Measurements from ENCODE around the gene OPN3. TPM values are rescaled to one million over a fixed set of nuclear protein-coding genes. Genes with fewer than 3 reads are reported as not detected.
A peak's percentile ranks its signal among the peaks of the same experiment; 100 is the strongest.
"Not testable (repeated sequence)": the region's sequence is repeated elsewhere in the genome, so short reads cannot be mapped to it uniquely, and the experiment has no call there.

OPN3 gene
- 9.2 TPM for polyA plus RNA-seq (2013, experiment 1 of 2; ENCODE audit: insufficient read length)
- 12.9 TPM for polyA plus RNA-seq (2013, experiment 2 of 2; ENCODE audit: insufficient read length)

GRCh38 chr1:241640149-241640866 is at the start of gene OPN3, which contains the start of gene CHML:
Gene OPN3 (minus strand): TSS chr1:241640369. CDS start chr1:241640254, 115 bp downstream.
Gene CHML (minus strand): TSS chr1:241640369. CDS start chr1:241635766, 4,603 bp downstream.
- DNase-seq = peak; percentile 91

DNA sequence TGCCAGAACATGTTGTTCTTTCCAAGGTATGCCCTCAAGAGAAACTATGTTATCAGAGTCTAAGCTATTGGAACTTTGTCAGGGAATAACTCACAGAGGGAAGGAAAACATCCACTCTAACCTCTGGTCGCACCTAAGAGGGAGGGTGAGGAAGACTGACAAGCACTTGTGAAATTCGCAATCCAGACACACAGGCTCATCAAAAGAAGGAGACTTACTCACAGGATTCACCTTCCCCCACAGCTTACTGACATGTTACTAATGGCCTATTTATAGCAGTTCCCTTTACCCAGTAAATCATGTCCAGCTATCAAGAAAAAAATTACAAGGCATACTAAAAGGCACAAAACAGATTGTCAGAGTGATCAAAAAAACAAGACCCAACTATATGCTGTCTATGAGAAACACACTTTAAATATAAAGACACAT is 48.8 kb upstream of the OPN3 start:
- DNase-seq = peak; percentile 14

GRCh38 chr1:241684108-241684507 is 43.9 kb upstream of the OPN3 start:
- no peak for DNase-seq

- no peak for DNase-seq
Observed at GRCh38 chr1:241682921-241683320, 42.8 kb upstream of the OPN3 start.

- not testable (repeated sequence) for DNase-seq
Observed at GRCh38 chr1:241681861-241682448, 41.8 kb upstream of the OPN3 start.

DNA sequence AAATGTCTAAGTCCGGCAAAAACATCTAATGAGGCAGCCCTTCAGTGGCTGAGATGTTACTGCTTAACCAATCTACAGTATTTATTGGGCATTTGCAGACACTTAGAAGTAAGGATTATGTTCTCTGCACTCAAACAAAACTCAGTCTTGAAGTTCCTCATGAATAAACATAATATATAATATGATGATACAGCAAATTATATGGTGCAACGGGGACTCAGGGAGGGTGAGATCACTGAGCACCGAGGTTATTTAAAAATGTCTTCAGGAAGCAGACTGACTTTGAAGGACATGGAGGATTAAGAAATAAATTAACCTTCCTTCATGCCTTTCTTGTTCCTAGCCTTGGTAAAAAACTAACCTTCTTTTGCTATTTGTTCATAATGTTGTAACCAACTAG is 39.8 kb upstream of the OPN3 start:
- DNase-seq = no peak

- no peak for DNase-seq
Observed at GRCh38 chr1:241679404-241679803, 39.2 kb upstream of the OPN3 start.

DNA sequence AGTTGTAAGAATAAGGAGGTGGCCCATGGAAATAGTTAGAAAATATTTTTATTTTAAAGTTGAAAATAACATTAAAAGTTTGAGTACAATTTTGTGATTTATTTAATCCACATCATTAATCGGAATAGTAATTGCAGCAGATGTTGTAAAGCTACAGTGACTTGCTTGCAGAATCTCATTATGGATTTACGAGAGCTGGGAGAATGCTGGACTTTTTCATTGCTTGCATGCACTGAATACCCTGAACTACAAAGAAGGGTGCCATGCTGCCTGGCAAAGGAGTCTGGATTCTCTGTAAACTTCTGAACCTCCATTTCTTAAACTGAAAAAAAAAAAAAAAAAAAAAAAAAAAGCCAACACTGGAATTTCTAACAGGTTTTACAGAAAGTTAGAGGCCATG is 38.4 kb upstream of the OPN3 start:
- no peak for DNase-seq

DNA sequence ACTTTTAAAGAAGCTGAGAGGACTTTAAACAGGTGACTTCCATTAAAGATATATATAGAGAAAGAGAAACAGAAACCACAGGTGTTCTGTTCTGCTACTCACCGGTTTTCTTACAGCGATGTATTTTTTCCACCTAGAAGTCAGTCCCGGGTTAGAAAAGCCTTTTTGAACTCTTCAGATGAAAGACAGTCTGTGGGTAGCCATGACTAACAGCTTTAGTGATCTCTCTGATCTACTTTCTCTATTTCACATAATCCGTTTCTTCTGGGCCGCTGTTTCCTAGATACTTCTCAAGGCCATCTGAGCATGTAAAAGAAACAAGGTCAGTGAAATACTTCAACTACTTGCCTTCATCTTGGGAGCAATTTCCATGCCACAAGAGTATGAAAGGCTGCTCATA is 37.0 kb upstream of the OPN3 start:
- DNase-seq = no peak

- DNase-seq = no peak
Observed at GRCh38 chr1:241675983-241676382, 35.8 kb upstream of the OPN3 start.

DNA sequence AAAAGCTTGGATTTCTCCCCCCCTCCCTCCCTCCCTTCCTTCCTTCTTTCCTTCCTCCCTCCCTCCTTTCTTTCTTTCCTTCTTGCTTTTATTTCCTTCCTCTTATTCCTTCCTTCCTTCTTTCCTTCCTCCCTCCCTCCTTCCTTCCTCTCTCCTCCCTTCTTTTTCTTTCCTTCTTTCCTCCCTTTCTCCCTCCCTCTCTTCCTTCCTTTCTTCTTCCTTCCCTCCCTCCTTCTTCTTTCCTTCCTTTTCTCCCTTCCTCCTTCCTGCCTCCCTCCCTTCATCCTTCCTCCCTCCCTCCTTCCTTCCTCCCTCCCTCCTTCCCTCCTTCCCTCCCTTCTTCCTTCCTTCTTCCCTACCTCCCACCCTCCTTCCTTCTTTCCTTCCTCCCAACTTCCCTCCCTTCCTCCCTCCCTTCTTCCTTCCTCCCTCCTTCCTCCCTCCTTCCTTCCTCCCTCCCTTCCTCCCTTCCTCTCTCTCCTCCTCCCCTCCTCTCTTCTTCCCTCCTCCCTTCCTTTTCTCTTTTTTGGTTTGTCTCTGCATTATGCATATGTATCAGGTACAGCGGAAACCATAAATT is 34.7 kb upstream of the OPN3 start:
- no peak for DNase-seq

GRCh38 chr1:241672301-241672700 is 32.1 kb upstream of the OPN3 start:
- no peak for DNase-seq

DNA sequence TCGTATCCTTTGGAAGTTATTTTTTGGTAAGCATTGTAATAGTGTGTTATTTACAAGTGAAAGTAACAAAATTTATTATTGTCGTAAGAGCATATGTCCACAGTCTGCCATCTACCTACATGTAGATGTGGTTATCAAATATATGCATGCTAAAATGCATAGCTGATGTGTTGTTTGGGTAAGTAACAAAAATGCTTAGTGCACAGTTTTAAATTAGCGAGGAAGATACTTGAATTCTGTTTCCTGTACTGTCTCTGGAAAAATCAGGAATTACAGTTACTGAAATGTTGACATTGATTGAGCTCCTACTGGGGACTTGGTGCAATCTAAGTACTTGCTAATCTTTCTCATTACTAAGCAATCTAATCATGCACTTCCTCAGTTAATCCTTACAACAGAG is 26.2 kb upstream of the OPN3 start:
- no peak for DNase-seq

- no peak for DNase-seq
Observed at GRCh38 chr1:241660424-241660972, 20.3 kb upstream of the OPN3 start.

DNA sequence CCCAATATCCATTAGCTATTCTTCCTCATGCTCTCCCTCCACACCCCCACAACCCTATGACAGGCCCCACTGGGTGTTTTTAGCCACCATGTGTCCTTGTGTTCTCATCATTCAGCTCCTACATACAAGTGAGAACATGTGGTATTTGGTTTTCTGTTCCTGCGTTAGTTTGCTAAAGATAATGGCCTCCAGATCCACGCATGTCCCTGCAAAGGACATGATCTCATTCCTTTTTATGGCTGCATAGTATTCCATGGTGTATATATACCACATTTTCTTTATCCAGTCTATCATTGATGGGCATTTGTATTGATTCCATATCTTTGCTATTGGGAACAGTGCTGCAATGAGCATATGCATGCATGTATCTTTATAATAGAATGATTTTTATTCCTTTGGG is 18.8 kb upstream of the OPN3 start:
- not testable (repeated sequence) for DNase-seq

- DNase-seq = peak; percentile 22
Observed at GRCh38 chr1:241658081-241658793, 18.1 kb upstream of the OPN3 start.

DNA sequence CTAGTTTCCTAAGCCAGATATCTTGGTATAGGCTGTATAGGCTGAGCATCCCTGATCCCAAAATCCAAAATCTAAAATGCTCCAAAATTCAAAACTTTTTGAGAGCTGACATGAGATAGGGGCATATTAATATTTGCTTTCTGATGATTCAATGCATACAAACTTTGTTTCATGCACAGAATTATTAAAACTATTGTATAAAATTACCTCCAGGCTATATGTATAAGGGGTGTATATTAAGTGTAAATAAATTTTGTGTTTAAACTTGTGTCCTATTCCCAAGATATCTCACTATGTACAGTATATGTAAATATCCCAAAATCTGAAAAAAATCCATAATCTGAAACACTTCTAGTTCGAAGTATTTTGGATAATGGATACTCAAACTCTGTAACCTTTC is 14.5 kb upstream of the OPN3 start:
- no peak for DNase-seq

- no peak for DNase-seq
Observed at GRCh38 chr1:241654019-241654418, 13.8 kb upstream of the OPN3 start.

DNA sequence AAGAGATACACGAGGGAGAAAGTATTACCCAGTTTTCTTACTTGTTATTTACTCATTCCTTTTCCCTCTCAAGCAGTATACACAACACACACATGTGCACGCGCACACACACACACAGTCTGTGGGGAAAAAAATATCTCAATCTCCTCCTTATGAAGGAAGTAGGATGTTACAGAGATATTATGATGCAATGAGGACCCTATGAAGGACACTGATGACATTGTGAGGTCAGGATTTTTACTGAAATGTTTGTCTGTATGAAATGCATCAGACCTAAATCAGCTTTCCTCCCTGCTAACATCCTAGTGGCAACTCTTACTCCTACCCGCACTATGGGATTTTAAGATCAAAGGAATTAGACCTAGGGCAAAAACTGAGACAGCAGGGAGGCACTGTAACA is 11.8 kb upstream of the OPN3 start, which contains the start of gene WDR64:
TSS of gene WDR64 (plus strand) at position 270 of the 400 bp plus-strand sequence. CDS start 204 bp downstream, outside the sequence.
- DNase-seq = no peak

DNA sequence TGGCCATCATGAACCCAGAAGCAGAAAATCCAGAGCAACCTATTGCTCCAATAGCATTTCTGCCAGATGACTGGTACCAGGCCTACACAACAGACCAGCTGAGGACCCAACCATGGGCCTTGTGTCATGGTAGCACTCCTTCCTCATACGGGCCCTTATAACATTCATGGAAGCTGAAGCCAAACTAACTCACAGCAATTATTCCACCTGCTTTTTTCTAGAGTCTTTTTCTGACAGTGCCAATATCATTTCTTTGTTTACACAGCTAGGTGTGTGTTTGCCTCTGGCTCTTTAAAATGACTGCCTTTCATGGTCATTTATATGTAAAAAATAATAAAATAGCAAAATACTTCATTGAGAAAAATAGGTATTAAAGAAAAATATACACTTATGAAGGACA is 8.0 kb upstream of the OPN3 start:
- no peak for DNase-seq

GRCh38 chr1:241647658-241648057 is 7.5 kb upstream of the OPN3 start:
- DNase-seq = peak; percentile 72

DNA sequence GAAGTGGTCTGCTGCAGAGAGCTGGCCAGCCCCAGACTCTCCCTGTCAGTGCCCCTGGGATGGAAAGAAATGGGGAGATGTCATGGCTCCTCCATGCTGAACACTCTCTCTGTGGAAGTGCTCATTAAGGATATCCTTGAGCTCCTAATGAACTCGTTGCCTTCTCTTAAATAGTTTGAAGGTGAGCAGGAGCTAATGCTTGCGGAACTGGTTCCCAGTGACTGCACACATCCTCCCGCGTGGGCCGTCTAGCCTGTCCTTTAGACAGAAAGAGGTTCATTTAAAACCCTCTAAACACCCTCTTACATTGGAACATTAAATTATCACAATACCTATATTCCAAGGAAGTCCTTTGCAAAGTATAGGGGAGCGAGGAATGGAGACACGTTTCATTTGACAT is 6.0 kb upstream of the OPN3 start:
- DNase-seq = no peak

DNA sequence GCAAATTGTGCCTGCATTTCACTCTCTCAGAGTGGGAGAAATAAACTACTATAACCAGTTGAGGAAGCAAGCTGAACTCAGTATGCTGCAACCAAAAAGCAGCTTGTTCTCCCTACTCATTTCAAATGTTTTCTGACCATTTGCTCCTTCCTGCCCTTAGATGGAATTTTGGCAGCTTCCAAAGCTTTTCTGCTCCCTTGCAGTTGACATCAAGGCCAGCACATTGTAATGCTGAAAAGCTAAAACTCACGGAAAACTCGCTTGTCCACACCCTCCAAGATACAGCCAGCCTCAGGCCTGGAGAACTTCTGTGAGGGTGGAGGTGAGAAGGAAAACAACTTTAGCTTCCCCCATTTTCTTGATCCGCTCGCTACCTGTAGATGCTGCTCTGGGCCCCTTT is 5.0 kb upstream of the OPN3 start:
- no peak for DNase-seq
